HuH-7 (cell line): Measurements from ENCODE around the gene GGA3.
A peak's percentile ranks its signal among the peaks of the same experiment; 100 is the strongest.
"Not testable (repeated sequence)": the region's sequence is repeated elsewhere in the genome, so short reads cannot be mapped to it uniquely, and the experiment has no call there.

Source experiments
- DNase-seq: peaks from one replicate; pipeline ENCODE4 v3.0.0; 2011; ENCODE audit warnings: low spot score

GGA3 gene, protein sequence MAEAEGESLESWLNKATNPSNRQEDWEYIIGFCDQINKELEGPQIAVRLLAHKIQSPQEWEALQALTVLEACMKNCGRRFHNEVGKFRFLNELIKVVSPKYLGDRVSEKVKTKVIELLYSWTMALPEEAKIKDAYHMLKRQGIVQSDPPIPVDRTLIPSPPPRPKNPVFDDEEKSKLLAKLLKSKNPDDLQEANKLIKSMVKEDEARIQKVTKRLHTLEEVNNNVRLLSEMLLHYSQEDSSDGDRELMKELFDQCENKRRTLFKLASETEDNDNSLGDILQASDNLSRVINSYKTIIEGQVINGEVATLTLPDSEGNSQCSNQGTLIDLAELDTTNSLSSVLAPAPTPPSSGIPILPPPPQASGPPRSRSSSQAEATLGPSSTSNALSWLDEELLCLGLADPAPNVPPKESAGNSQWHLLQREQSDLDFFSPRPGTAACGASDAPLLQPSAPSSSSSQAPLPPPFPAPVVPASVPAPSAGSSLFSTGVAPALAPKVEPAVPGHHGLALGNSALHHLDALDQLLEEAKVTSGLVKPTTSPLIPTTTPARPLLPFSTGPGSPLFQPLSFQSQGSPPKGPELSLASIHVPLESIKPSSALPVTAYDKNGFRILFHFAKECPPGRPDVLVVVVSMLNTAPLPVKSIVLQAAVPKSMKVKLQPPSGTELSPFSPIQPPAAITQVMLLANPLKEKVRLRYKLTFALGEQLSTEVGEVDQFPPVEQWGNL

DNA sequence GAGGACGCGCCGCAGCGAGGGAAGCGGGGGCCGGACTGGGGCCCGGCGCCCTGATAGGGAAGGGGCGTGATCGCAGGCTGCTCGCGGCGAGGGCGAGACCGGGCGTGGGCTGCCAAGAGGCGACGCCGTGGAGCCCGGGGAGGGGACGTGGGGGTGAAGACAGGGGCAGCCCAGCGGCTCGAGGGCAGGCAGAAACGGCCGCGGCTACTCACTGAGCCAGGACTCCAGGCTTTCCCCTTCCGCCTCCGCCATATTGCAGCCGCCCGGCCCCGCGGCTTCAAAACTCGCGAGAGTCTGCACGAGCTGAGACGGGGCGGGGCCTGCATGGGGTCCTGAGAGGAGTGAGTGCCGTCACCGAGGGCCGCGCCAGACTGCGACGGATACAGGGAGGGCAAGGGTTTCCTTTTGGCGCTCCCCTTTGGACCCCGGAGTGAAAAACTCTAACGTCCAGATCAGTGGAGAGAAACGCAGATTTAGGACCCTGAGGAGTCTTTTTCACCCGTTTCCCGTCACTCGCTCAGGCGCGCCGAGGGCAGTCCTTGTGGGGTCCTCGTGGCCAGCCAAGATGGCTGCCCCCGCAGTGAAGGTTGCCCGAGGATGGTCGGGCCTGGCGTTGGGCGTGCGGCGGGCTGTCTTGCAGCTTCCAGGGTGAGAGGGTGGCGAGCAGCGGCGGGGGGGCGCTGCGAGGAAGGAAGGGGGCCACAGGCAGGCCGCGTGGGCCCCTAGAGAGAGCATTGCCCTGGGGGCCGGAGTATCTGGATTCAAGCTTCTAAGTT is at the start of gene GGA3, which contains the start of gene MRPS7:
TSS of gene GGA3 (minus strand) at position 271 of the 776 bp plus-strand sequence. CDS start at position 252, 19 bp downstream.
TSS of gene MRPS7 (plus strand) at position 544 of the 776 bp plus-strand sequence. CDS start at position 566, 22 bp downstream.
- peak; percentile 94 for DNase-seq

DNA sequence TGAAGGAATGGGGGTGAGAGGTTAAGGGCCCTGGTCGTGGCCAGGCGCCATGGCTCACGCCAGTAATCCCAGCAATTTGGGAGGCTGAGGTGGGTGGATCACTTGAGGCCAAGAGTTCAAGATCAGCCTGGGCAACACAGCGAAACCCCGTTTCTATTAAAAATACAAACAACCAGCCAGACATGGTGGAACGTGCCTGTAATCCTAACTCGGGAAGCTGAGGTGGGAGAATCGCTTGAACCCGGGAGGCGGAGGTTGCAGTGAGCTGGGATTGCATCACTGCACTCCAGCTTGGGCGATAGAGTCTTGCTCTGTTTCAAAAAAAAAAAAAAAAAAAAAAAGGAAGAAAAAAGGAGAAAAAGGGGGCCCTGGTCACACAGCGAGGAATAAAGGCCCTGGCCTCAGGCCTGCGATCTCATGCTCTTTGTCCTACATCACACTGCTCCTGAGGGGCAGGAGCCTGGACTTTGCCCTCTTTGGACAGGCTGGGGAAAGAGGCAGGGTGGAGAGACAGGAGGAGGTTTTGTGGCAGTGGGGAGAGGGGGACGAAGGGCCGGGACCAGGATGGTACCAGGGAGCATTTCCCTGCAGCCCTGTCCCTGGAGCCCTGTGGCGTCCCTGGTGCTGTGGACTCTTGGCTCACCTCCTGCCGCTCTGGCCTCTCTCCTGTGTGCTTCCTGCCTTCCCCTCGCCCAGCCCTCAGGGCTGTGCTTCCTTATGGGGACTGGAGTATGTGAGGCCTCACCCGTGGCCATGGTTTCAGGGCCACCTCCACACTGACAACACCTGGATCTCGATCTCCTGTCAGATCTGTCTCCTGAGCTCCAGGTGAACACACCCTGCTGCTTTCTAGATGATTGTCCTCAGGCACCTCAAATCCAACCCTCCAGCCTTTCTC is 47.6 kb upstream of the GGA3 start:
- DNase-seq = peak; percentile 88

DNA sequence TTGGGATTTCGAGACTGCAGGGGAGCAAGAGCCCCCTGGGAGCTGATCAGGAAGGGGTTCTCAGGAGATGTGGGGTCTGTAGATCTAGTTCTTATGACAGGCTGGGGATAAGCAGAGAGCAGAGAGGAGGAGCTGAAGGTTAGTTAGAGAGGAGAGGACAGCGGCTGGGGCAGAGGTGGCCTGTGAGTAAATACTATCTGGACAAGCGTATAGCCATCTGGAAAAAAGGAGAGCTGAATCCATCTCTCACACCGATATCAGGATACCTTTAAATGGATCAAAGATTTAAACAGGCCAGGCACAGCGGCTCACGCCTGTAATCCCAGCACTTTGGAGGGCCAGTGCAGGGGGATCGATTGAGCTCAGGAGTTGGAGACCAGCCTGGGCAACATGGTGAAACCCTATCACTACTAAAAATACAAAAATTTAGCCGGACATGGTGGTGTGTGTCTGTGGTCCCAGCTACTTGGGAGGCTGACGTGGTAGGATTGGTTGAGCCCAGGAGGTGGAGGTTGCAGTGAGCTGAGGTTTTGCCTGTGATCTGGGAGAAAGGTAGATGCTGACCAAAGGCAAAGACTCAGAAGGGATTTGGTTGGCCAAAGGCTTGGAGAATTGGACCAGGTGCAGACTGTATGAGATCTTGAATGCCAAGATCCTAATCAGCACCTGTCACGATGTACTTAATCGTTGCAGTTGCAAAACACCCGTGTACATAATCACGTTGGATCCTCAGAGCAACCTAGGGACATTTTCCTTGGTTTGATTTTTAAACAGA is 46.7 kb upstream of the GGA3 start:
- DNase-seq = no peak

DNA sequence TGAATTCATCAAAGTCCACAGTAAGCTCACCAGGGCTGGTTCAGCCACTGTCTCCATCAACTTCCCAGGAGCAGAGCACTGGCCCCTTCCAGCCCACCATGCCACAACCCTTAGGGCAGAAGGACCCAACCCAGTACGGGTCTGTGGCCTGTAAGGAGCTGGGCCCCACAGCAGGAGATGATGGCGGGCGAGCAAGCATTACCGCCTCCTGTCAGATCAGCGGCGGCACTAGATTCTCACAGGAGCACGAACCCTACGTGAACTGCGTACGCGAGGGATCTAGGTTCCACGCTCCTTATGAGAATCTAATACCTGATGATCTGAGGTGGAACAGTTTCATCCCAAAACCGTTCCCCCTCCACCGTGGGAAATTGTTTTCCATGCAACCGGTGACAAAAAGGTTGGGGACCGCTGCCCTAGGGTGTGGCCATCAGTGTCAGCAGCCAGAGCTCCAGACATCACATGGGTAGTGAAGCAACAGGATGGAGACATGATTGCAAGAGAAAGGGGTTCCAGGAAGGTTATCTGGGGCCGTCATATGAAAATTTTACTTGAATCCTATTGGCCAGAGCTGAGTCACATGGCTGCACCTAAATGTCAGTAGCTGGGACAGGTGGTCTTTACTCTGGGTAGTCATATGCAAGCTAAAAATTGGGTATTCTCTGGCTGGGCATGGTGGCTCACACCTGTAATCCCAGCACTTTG is 40.2 kb upstream of the GGA3 start:
- DNase-seq = no peak

DNA sequence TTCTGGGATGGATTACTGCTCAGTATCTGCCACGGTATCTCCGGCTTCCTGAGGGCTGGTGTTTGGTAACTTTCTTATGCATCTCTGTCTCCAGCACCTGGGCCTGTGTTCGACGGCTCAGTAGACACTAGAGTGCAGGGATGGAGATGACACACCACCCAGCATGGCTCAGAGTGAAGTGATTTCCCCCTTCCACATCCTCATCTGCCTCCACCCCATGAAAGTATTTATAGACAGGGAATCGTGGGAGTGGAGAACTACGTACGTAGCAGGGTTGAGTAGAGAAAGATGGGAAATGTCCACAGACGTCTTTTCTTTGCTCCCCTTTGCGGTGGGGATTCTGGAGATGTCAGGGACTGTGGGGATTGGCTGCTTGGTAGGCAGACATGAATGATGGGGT is 39.6 kb upstream of the GGA3 start:
- no peak for DNase-seq

DNA sequence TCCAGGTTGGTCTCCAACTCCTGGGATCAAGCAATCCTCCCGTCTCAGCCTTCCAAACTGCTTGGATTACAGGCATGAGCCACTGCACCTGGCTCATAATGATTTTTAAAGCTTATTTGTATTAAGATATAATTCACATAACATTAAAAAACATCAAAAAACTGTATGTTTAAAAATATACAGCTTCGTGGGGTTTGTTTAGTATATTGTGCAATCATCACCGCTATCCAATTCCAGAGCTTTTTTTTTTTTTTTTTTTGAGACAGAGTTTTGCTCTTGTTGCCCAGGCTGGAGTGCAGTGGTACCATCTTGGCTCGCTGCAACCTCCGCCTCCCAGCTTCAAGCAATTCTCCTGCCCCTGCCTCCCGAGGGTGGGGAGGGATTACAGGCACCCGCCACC is 38.9 kb upstream of the GGA3 start:
- DNase-seq = no peak

DNA sequence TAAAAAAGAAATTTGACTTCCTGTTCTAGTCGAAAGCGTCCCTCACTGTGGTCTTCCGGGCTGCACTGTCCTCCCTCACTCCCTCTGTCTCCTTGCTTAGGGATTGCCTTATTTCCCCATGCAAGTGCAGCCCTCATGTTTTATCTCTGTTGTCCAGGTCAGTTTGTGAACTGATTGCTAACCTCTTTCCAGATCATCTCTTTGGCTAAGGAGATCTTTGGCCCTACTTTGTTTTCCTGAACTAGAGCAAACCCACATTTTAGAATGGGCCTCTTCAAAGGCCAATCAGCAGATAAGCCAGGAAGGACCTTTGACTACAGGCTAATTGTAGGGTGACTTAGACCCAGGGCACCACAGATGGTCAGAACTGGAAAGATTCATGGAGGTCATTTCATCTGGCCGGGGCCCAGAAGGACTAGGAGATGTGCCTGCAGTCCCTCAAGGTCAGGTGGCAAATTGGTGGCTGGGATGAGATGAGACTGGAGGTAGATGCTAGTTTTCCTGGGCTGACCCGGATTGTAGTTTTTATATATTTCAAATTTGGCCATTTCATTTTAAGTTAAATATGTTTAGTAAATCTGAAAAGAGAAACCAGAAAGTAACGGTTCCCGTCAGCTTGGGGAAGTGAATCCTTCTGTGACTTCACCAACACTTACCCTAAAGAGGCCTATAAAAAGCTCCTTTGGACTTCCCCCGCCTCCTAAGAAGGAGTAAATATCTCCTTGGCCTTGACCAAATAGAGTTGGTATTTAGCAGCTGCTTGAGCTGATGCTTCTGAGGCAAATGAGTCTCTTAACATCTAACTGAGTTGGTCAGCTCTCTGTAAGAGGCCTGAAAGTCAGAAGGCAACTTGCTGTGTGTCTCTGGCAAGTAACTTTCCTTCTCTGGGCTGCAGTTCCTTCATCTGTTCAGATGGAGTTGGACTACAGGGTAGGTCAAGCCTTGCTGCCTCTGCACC is 34.1 kb upstream of the GGA3 start:
- DNase-seq = peak; percentile 45

DNA sequence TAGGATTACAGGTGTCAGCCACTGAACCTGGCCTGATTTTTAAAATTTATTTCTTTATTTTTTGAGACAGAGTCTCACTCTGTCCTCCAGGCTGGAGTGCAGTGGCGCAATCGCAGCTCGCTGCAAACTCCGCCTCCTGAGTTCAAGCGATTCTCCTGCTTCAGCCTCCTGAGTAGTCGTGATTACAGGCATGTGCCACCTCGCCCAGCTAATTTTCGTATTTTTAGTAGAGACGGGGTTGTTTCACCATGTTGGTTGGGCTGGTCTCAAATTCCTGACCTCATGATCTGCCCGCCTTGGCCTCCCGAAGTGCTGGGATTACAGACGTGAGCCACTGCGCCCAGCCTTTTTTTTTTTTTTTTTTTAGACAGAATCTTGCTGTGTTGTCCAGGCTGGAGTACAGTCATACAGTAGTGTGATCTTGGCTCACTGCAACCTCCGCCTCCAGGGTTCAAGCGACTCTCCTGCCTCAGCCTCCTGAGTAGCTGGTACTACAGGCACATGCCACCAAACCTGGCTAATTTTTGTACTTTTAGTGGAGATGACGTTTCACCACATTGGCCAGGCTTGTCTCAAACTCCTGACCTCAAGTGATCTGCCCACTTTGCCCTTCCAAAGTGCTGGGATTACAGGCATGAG is 31.5 kb upstream of the GGA3 start:
- not testable (repeated sequence) for DNase-seq

DNA sequence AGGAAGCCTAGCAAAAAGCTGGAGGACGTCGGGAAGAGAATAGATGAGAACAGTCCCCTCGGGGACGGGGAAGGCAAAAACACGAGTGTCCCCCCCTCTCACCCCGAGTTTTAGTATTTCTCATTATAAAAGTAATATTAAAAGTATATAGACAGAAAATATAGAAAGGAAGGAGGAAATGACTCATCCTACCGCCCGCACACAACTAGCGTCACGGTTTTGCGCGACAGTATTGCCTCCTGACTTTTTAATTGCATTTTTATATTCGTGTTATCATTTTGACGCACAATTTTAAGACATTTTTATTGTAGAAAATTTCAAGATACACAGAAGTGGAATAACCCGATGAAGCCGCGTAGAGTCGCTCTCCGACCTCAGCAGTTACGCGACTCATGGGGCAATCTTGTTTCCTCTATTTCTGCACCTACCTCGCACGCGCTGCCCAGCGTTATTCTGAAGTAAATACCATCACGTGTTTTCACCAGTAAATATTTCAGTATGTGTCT is 28.5 kb upstream of the GGA3 start:
- DNase-seq = no peak

DNA sequence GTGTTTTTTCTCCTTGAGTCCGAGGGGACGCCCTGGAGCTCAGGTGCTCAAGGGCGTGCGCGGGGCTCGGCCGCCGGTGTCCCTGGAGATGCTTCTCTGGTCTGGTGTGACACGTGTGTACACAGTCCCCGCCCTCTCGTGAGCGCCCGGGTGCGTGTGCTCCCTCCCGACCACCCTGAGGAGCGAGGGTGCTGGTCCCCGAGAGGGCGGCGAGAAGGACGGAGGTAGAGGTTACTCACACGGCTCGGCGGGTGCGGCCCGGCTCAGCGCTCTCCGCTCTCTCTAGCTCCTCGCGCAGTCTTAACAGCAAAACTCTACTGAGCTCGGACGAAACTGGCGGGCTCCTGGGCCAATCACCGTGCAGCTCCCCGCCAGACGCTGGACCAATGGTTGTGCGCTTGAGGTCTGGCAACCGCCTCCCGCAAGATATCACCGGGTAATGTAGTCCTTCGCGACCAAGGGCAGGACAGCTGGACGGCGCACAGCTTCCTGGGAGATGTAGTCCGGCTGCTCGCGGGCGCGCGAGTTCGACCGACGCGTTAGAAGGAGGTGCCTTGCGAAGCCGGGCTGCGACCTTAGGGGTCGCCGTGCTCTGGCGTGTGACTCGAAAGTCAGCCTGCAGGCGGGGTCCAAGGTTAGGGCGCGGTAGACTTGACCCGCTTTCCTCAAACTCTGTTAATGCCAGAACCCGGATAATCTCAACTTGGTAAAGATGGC is 27.9 kb upstream of the GGA3 start, which contains the start of gene SLC25A19:
TSS of gene SLC25A19 (minus strand) at position 319 of the 717 bp plus-strand sequence. CDS start 2,669 bp downstream, outside the sequence.
- peak; percentile 98 for DNase-seq

DNA sequence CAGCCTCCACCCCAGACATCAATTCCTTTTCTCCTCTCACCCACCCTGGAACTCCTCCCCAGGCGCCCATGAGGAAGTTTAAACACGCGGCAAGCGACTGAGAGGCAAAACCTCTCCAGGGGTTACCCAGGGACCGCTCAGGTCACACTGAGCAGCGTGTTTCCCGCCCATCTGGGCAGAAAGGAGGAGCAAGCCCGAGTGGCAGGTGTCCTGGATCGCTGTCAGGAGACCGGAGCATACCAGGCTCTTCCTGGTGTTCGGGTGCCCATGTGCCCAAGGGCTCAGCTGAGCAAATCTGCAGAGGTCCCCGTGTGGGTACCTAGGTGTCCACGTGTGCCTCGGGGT is 27.3 kb upstream of the GGA3 start:
- no peak for DNase-seq

DNA sequence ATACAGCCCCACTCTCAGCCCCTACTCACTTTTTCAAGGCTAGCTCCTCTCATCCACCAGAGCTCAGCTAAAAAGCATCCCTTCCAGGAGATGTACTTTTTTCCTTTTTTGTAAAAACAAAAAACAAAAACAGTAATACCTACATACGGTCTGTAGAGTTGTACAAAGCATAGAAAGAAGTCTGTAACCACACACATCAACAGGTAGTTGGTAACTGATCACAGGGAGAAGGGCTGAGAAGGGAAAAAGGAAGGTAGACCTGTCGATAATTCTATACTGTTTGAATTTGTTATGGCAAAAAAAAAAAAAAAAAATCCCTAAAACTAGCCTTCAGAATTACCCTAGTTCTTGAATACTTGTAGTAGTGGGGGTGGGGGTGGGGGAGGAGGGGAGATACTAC is 27.0 kb upstream of the GGA3 start:
- DNase-seq = no peak

DNA sequence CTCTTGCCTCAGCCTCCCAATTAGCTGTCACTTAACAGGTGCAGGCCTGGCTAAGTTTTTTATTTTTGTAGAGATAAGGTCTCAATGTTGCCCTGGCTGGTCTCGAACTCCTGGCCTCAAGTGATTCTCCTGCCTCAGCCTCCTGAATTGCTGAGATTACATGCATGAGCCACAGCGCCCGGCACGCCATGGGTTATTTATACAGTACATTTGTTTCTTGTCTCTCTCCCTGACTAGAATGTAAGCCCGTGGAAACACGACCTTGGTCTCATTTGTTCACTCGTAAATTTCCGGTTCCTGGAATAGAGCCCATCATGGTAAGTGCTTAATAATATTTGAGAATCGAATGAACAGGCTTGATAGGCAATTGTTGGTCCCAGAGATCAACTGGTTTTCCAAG is 25.8 kb upstream of the GGA3 start:
- no peak for DNase-seq

DNA sequence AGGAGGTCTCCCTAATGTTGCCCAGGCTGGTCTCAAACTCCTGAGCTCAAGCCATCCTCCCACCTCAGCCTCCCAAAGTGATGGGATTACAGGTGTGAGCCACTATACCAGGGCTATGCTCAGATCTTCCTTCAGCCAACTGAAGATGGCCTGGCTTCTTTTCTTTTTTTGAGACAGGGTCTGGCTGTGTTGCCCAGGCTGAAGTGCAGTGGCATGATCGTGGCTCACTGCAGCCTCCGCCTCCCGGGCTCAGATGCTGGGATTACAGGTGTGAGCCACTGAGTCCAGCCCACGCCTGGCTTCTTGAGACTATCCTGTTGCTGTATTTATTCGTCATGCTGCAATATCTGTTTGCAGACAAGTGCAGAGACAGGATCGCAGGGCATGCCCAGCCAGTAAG is 23.7 kb upstream of the GGA3 start:
- no peak for DNase-seq

DNA sequence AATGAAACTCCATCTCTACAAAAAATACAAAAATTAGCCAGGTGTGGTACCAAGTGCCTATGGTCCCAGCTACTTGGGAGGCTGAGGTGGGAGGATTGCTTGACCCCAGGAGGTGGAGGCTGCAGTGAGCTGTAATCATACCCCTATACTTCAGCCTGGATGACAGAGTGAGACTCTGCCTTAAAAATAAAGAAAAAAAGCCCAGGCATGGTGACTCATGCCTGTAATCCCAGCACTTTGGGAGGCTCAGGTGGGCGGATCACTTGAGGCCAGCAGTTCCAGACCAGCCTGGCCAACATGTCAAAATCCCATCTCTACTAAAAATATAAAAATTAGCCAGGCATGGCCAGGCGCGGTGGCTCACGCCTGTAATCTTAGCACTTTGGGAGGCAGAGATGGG is 18.8 kb upstream of the GGA3 start:
- not testable (repeated sequence) for DNase-seq

DNA sequence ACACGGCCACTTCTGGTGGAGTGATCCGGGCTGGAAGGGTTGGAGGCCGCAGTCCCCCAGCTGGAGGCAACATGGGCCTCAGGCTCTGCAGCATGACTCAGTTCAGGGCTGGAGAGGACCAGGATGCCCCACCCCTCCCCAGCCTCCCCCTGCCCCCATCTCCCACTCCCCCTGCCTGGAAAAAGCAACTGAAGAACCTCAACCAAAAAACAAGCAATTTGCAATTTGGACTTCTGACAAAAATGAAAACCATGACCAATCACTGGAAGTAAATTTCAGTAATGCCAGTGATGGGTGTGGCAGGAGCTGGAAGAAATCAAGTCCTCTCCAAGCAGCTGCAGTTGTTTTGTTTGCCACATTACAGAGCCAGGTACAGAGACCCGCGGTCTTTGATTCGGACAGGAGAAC is 16.3 kb upstream of the GGA3 start:
- no peak for DNase-seq

DNA sequence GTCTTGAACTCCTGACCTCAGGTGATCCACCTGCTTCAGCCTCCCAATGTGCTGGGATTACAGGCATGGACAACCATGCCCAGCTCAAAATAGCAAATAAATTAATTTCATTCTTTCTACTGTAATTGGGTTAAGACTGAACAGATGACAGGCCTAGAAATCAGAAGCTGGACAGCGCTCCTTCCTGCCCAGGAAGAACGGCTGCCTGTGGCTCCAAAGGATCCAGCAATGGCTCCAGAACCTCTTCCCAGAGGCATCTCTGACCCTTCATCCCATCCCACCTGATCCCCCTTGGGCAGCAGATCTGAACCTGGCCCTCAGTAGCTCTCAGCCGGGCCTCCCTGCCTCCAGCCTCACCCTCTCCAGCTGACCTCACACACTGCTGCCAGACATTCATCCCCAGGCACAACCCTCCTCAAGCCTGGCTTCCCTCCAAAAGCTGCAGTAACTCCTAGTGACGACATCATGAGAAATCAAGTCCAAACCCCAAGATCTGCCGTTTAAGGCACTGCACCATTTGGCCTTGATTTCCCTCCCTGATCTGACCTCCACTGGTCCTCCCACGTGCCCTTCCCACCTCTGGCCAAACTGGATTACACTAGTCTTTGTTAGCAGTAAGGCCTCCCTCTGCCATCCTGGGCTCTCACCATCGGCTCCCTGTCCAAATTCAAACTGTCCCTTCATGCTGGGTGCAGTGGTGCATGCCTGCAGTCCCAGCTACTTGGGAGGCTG is 12.7 kb upstream of the GGA3 start:
- no peak for DNase-seq
